ENCODE data around the gene ZNF470.
A peak's percentile ranks its signal among the peaks of the same experiment; 100 is the strongest.

Gene ZNF470

GRCh38 chr19:56595548-56595899 is 28.3 kb downstream of the ZNF470 start (continued):
- TF ChIP-seq KLF8 (tag by site-specific recombination; IDR thresholded peaks at IDR 0.05): no peak
- no peak for TF ChIP-seq ZBTB10 (tag by site-specific recombination; IDR thresholded peaks at IDR 0.05)
- no peak for TF ChIP-seq ZNF366 (tag by site-specific recombination; conservative IDR thresholded peaks at IDR 0.05)
- no peak for TF ChIP-seq ZNF23 (tag by site-specific recombination; IDR thresholded peaks at IDR 0.05; ENCODE audit: borderline replicate concordance)
- TF ChIP-seq ZNF341 (tag by site-specific recombination; IDR thresholded peaks at IDR 0.05; ENCODE audit: low read depth): no peak
- TF ChIP-seq ZNF670 (tag by site-specific recombination; IDR thresholded peaks at IDR 0.05; ENCODE audit: low read depth): no peak; the same call in 1 of the 2 replicates
- no peak for TF ChIP-seq TCF7L2 (IDR thresholded peaks at IDR 0.05; ENCODE audit: borderline replicate concordance, low read depth, low read length)
- no peak for TF ChIP-seq ZNF140 (tag by site-specific recombination; IDR thresholded peaks at IDR 0.05)
- TF ChIP-seq GLIS2 (tag by site-specific recombination; IDR thresholded peaks at IDR 0.05): no peak
- no peak for TF ChIP-seq ZNF600 (tag by site-specific recombination; IDR thresholded peaks at IDR 0.05)
- TF ChIP-seq ZNF214 (tag by site-specific recombination; IDR thresholded peaks at IDR 0.05; ENCODE audit: borderline replicate concordance): no peak
- 0 out of 2 replicates have a peak, but pooled peaks have one; percentile 8 for TF ChIP-seq SP7 (tag by site-specific recombination; IDR thresholded peaks at IDR 0.05)
- no peak for TF ChIP-seq OSR2 (tag by site-specific recombination; IDR thresholded peaks at IDR 0.05)
- TF ChIP-seq ZSCAN30 (tag by site-specific recombination; IDR thresholded peaks at IDR 0.05): no peak
- TF ChIP-seq ZNF311 (tag by site-specific recombination; IDR thresholded peaks at IDR 0.05; ENCODE audit: borderline replicate concordance): peak; percentile 34; the same call in 1 of the 2 replicates
- no peak for TF ChIP-seq HOXD13 (CRISPR knock-in tag; IDR thresholded peaks at IDR 0.05; ENCODE audit: borderline replicate concordance)
- 0 out of 2 replicates have a peak, but pooled peaks have one; percentile 30 for TF ChIP-seq ZNF121 (tag by site-specific recombination; IDR thresholded peaks at IDR 0.05)
- TF ChIP-seq ZNF404 (tag by site-specific recombination; IDR thresholded peaks at IDR 0.05): 0 out of 2 replicates have a peak, but pooled peaks have one; percentile 37
- TF ChIP-seq ZNF76 (tag by site-specific recombination; IDR thresholded peaks at IDR 0.05; ENCODE audit: borderline replicate concordance, low read depth): no peak
- no peak for TF ChIP-seq ZNF391 (tag by site-specific recombination; IDR thresholded peaks at IDR 0.05; ENCODE audit: borderline replicate concordance, low read depth)
- no peak for TF ChIP-seq ZNF596 (tag by site-specific recombination; IDR thresholded peaks at IDR 0.05)
- no peak for TF ChIP-seq ZNF580 (tag by site-specific recombination; IDR thresholded peaks at IDR 0.05)
- no peak for TF ChIP-seq ZNF16 (tag by site-specific recombination; IDR thresholded peaks at IDR 0.05; ENCODE audit: low read depth)
- TF ChIP-seq ZFP37 (tag by site-specific recombination; IDR thresholded peaks at IDR 0.05): 0 out of 2 replicates have a peak, but pooled peaks have one; percentile 30
- TF ChIP-seq, protein P1, sequence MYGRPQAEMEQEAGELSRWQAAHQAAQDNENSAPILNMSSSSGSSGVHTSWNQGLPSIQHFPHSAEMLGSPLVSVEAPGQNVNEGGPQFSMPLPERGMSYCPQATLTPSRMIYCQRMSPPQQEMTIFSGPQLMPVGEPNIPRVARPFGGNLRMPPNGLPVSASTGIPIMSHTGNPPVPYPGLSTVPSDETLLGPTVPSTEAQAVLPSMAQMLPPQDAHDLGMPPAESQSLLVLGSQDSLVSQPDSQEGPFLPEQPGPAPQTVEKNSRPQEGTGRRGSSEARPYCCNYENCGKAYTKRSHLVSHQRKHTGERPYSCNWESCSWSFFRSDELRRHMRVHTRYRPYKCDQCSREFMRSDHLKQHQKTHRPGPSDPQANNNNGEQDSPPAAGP (tag by site-specific recombination; IDR thresholded peaks at IDR 0.05): no peak
- no peak for TF ChIP-seq RBAK (tag by site-specific recombination; IDR thresholded peaks at IDR 0.05)

GRCh38 chr19:56596676-56597075 is 29.4 kb downstream of the ZNF470 start:
- CTCF ChIA-PET: no interaction called here
- H3K4me3 ChIP-seq (ENCODE audit: low read depth, low read length): no peak overlapping the region
- peaks cover 6 to 34% of the 10 kb centered on the region in 2 experiments; a peak in 1 of 3 replicates for H3K36me3 ChIP-seq (ENCODE audit: control insufficient read depth in 2 of 2, insufficient read depth in 1 of 2, low read length in 2 of 2)
- POLR2A ChIA-PET: no interaction called here
- peaks cover 3% of the 10 kb centered on the region for H3K9me3 ChIP-seq (ENCODE audit: control insufficient read depth, insufficient read depth, low read depth, low read length)
- H3K27ac ChIP-seq (ENCODE audit: extremely low read depth, low read depth, low read length): no peak overlapping the region
- no peaks in the 10 kb centered on the region for H3K4me1 ChIP-seq (ENCODE audit: control insufficient read depth, insufficient read depth, low read length)
- no peak for TF ChIP-seq ZNF513 (tag by site-specific recombination; IDR thresholded peaks at IDR 0.05)
- TF ChIP-seq, protein P2, sequence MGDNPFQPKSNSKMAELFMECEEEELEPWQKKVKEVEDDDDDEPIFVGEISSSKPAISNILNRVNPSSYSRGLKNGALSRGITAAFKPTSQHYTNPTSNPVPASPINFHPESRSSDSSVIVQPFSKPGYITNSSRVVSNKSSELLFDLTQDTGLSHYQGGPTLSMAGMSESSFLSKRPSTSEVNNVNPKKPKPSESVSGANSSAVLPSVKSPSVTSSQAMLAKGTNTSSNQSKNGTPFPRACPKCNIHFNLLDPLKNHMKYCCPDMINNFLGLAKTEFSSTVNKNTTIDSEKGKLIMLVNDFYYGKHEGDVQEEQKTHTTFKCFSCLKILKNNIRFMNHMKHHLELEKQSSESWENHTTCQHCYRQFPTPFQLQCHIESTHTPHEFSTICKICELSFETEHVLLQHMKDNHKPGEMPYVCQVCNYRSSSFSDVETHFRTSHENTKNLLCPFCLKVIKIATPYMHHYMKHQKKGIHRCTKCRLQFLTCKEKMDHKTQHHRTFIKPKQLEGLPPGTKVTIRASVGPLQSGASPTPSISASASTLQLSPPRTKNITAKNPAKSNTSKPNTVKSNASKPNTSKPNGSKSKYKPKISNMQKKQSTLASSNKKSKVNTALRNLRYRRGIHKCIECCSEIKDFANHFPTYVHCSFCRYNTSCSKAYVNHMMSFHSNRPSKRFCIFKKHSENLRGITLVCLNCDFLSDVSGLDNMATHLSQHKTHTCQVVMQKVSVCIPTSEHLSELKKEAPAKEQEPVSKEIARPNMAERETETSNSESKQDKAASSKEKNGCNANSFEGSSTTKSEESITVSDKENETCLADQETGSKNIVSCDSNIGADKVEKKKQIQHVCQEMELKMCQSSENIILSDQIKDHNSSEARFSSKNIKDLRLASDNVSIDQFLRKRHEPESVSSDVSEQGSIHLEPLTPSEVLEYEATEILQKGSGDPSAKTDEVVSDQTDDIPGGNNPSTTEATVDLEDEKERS (tag by site-specific recombination; IDR thresholded peaks at IDR 0.05): no peak
- TF ChIP-seq, protein P3, sequence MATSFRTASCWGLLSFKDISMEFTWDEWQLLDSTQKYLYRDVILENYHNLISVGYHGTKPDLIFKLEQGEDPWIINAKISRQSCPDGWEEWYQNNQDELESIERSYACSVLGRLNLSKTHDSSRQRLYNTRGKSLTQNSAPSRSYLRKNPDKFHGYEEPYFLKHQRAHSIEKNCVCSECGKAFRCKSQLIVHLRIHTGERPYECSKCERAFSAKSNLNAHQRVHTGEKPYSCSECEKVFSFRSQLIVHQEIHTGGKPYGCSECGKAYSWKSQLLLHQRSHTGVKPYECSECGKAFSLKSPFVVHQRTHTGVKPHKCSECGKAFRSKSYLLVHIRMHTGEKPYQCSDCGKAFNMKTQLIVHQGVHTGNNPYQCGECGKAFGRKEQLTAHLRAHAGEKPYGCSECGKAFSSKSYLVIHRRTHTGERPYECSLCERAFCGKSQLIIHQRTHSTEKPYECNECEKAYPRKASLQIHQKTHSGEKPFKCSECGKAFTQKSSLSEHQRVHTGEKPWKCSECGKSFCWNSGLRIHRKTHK (tag by site-specific recombination; IDR thresholded peaks at IDR 0.05): no peak

Data from HEK293 (cell line).